ENCODE data around the gene PADI1. TPM values are rescaled to one million over a fixed set of nuclear protein-coding genes. Genes with fewer than 3 reads are reported as not detected.
A peak's percentile ranks its signal among the peaks of the same experiment; 100 is the strongest.

PADI1 gene
- total RNA-seq, 4 donors from 2014 or later: not detected

- no peak for DNase-seq
- peaks cover 2 to 11% (median 5%) of the 10 kb centered on the region in 3 donors for H3K27me3 ChIP-seq
Measured at GRCh38 chr1:17273096-17273495, 68.2 kb downstream of the PADI1 start.

GRCh38 chr1:17274186-17275170 is 69.5 kb downstream of the PADI1 start:
- Histone ChIP-seq H3K4me3 (no peak overlapping the region), H3K27ac (no peak overlapping the region), H3K27me3 (peaks cover 2 to 11% (median 5%) of the 10 kb centered on the region in 3 donors), H3K4me1 (no peaks in the 10 kb centered on the region), H3K36me3 (no peaks in the 10 kb centered on the region), H3K9me3 (no peaks in the 10 kb centered on the region)
- ATAC-seq: no peak
- intact Hi-C loops (cut with DNase I; ENCODE audit: low total_unique reads) (no loop called here), in situ Hi-C loops (cut with MboI; ENCODE audit: low sequenced_read_pairs in 4 of 4) (no loop called here)
- no peak for DNase-seq
- TF ChIP-seq CTCF (IDR thresholded peaks at IDR 0.05 in 4 of 5, conservative IDR thresholded peaks at IDR 0.05 in 1 of 5) (peak in 4 of 5 experiments; percentile 10 to 36 (median 20)), POLR2A (IDR thresholded peaks at IDR 0.05) (no peak)

More at GRCh38 chr1:17273096-17273495, 68.2 kb downstream of the PADI1 start:
- intact Hi-C loops (cut with DNase I; ENCODE audit: low total_unique reads): no loop called here
- Histone ChIP-seq H3K36me3 (no peaks in the 10 kb centered on the region), H3K9me3 (no peaks in the 10 kb centered on the region), H3K4me3 (no peak overlapping the region), H3K4me1 (no peaks in the 10 kb centered on the region), H3K27ac (no peak overlapping the region)
- ATAC-seq: no peak
- TF ChIP-seq POLR2A (IDR thresholded peaks at IDR 0.05) (no peak), CTCF (IDR thresholded peaks at IDR 0.05 in 4 of 5, conservative IDR thresholded peaks at IDR 0.05 in 1 of 5) (no peak)
- in situ Hi-C loops (cut with MboI; ENCODE audit: low sequenced_read_pairs in 4 of 4): no loop called here

GRCh38 chr1:17276568-17276967 is 71.6 kb downstream of the PADI1 start:
- Histone ChIP-seq H3K27me3 (peaks cover 2 to 11% (median 5%) of the 10 kb centered on the region in 3 donors), H3K4me1 (no peaks in the 10 kb centered on the region), H3K36me3 (no peaks in the 10 kb centered on the region), H3K9me3 (no peaks in the 10 kb centered on the region), H3K4me3 (no peak overlapping the region), H3K27ac (no peak overlapping the region)
- ATAC-seq (no peak), DNase-seq (no peak)
- in situ Hi-C loops (cut with MboI; ENCODE audit: low sequenced_read_pairs in 4 of 4) (no loop called here), intact Hi-C loops (cut with DNase I; ENCODE audit: low total_unique reads) (no loop called here)
- TF ChIP-seq POLR2A (IDR thresholded peaks at IDR 0.05): no peak
- TF ChIP-seq CTCF (IDR thresholded peaks at IDR 0.05 in 4 of 5, conservative IDR thresholded peaks at IDR 0.05 in 1 of 5): no peak

GRCh38 chr1:17277511-17278159 is 72.7 kb downstream of the PADI1 start:
- intact Hi-C loops (cut with DNase I; ENCODE audit: low total_unique reads): no loop called here
- ATAC-seq (no peak), DNase-seq (no peak)
- in situ Hi-C loops (cut with MboI; ENCODE audit: low sequenced_read_pairs in 4 of 4): no loop called here
- H3K9me3 ChIP-seq: no peaks in the 10 kb centered on the region
- H3K27ac ChIP-seq: no peak overlapping the region
- peaks cover 2 to 11% (median 9%) of the 10 kb centered on the region in 3 donors for H3K27me3 ChIP-seq
- H3K36me3 ChIP-seq: no peaks in the 10 kb centered on the region
- TF ChIP-seq CTCF (IDR thresholded peaks at IDR 0.05 in 4 of 5, conservative IDR thresholded peaks at IDR 0.05 in 1 of 5) (no peak), POLR2A (IDR thresholded peaks at IDR 0.05) (no peak)
- no peaks in the 10 kb centered on the region for H3K4me1 ChIP-seq
- H3K4me3 ChIP-seq: no peak overlapping the region

Data from gastrocnemius medialis (tissue), 4 donors.